K562 (cell line): ENCODE data around the gene CCL4. TPM values are rescaled to one million over a fixed set of nuclear protein-coding genes. Genes with fewer than 3 reads are reported as not detected.

Experiments
- ATAC-seq: fragments of 200-7000 bp; cut with Tn5 transposase; 3 replicates; pipeline ENCODE4 v1.9.1; 2020; ENCODE audit warnings: moderate library complexity
- BruUV-seq: library from RNA; stranded (reverse); fragments of 400-500 nt; replicated peaks from 2 replicates; lab custom pipeline; 2021; lab: Mats Ljungman, UMichigan
- CTCF ChIA-PET: fragments of 300-600 bp; formaldehyde crosslinking; extraction: SDS; loops from one replicate; lab custom pipeline; 2021; ENCODE audit warnings: low intra/inter-chr PET ratio; lab: Yijun Ruan, JAX
- POLR2A ChIA-PET: fragments of 300-600, 350-650 bp; sonication (Branson Sonifier 250); formaldehyde crosslinking; extraction: SDS; loops from one replicate; lab custom pipeline; 2021; ENCODE audit warnings: antibody characterized with exemption, inconsistent platforms; lab: Yijun Ruan, JAX
- DNase-seq, 4 experiments: peaks; one replicate each; pipeline versions ENCODE4 v3.0.0 to v3.0.0-alpha.2; 2011 to 2018; ENCODE audit warnings: low spot score in 3 of 4, mixed read lengths in 3 of 4; ENCODE audit errors: extremely low read depth in 1 of 4
- FAIRE-seq: peaks from 2 replicates; lab custom pipeline; 2011; peaks lifted over from hg19 to GRCh38; lab: Jason Lieb, UNC
- H2AFZ ChIP-seq: 2 replicates; pipeline ENCODE4 v1.6.0; 2011; ENCODE audit warnings: low read depth, low read length, control low read depth, inconsistent platforms
- H3K27ac ChIP-seq: fragments of 200-600 bp; 3 replicates; pipeline ENCODE4 v1.8.0; 2011; ENCODE audit warnings: low read depth, mild to moderate bottlenecking, control low read depth, inconsistent platforms, low read length, moderate library complexity, mixed read lengths; ENCODE audit errors: extremely low read depth
- H3K27me3 ChIP-seq, 2 experiments: fragments of 300-600 bp in 1 of 2; 2 replicates in 1 of 2; 3 replicates in 1 of 2; pipeline versions ENCODE4 v1.6.0 to v1.8.0; 2011; ENCODE audit warnings: inconsistent platforms in 2 of 2, low read length in 2 of 2, mild to moderate bottlenecking in 1 of 2, mixed read lengths in 1 of 2, moderate library complexity in 1 of 2; ENCODE audit not compliant: control insufficient read depth in 2 of 2, insufficient read depth in 2 of 2
- H3K36me3 ChIP-seq: fragments of 300-600 bp; 3 replicates; pipeline ENCODE4 v1.8.0; 2011; ENCODE audit warnings: mild to moderate bottlenecking, low read length, inconsistent platforms; ENCODE audit not compliant: control insufficient read depth, insufficient read depth
- H3K4me1 ChIP-seq, 2 experiments: fragments of 200-600 bp in 1 of 2; replicated peaks in 1 of 2; 2 replicates in 1 of 2; 3 replicates in 1 of 2; pipeline versions ENCODE4 v1.5.1 to v1.8.0; 2011; ENCODE audit warnings: inconsistent platforms in 2 of 2, low read length in 2 of 2, mild to moderate bottlenecking in 1 of 2, mixed read lengths in 1 of 2, moderate library complexity in 1 of 2; ENCODE audit not compliant: control insufficient read depth in 2 of 2, insufficient read depth in 2 of 2
- H3K4me2 ChIP-seq: 2 replicates; pipeline ENCODE4 v1.6.1; 2011; ENCODE audit warnings: low read length, control low read depth, inconsistent platforms, mixed read lengths; ENCODE audit not compliant: insufficient read depth
- H3K4me3 ChIP-seq: fragments of 200-600 bp; sonication (generic), shearing (Covaris generic); 2 replicates; pipeline ENCODE4 v1.5.1; 2016; ENCODE audit warnings: control low read depth, inconsistent platforms
- H3K79me2 ChIP-seq: fragments of 200-600 bp; 3 replicates; pipeline ENCODE4 v1.8.0; 2011; ENCODE audit warnings: low read length, inconsistent platforms; ENCODE audit not compliant: control insufficient read depth, insufficient read depth
- H3K9ac ChIP-seq, 2 experiments: 2 replicates each; pipeline versions ENCODE4 v1.6.0 to v1.6.1; 2011; ENCODE audit warnings: low read depth in 2 of 2, low read length in 2 of 2, control low read depth in 1 of 2, inconsistent platforms in 1 of 2, mild to moderate bottlenecking in 1 of 2, mixed read lengths in 1 of 2; ENCODE audit not compliant: insufficient read depth in 1 of 2
- H3K9me1 ChIP-seq: one replicate; pipeline ENCODE4 v1.6.0; 2011; ENCODE audit warnings: inconsistent platforms, mild to moderate bottlenecking, low read length, moderate library complexity; ENCODE audit not compliant: control insufficient read depth, insufficient read depth
- H3K9me3 ChIP-seq: replicated peaks from 2 replicates; pipeline ENCODE4 v1.5.1; 2011; ENCODE audit warnings: low read depth, low read length, inconsistent platforms; ENCODE audit not compliant: control insufficient read depth, insufficient read depth
- H4K20me1 ChIP-seq: replicated peaks from 2 replicates; pipeline ENCODE4 v1.6.1; 2011; ENCODE audit warnings: low read length, inconsistent platforms, mixed read lengths; ENCODE audit not compliant: control insufficient read depth, insufficient read depth
- HNRNPH1 ChIP-seq: fragments of 200-400 bp; formaldehyde crosslinking; optimal IDR thresholded peaks from 2 replicates; pipeline ENCODE3; 2017; ENCODE audit warnings: low read depth, mild to moderate bottlenecking, low read length, moderate library complexity
- XRCC4 ChIP-seq: IDR thresholded peaks from one replicate; pipeline ENCODE4 v1.6.1; 2011; ENCODE audit not compliant: insufficient read depth, insufficient read length; ENCODE audit errors: extremely low read depth
- ZKSCAN1 ChIP-seq: fragments of 150-350 bp; IDR thresholded peaks from 2 replicates; pipeline ENCODE4 v1.6.1; 2016; ENCODE audit warnings: low read depth, low read length
- WGBS: fragments of 100-300 bp; shearing (Covaris generic); methylation state at CpG from one replicate; pipeline ENCODE4 v1.1.6; 2016; ENCODE audit warnings: low coverage, mixed read lengths; ENCODE audit not compliant: insufficient coverage; ENCODE audit errors: missing lambda C conversion rate; 5-methylcytosine and 5-hydroxymethylcytosine counted together
- in situ Hi-C: fragments of 300-500 bp; cut with MboI; formaldehyde crosslinking; loops from 4 replicates; pipeline ENCODE4 v1.15.0; 2018; ENCODE audit warnings: inconsistent platforms, mixed read lengths
- intact Hi-C: fragments of 100-400 bp; cut with micrococcal nuclease; formaldehyde crosslinking; loops from 2 replicates; pipeline ENCODE4 v1.14.2; 2022
- polyA plus RNA-seq, 8 experiments: library from polyadenylated mRNA; depleted of rRNA in 4 of 8; stranded (reverse) in 5 of 8; unstranded in 3 of 8; fragments of >200 nt; fragmentation: Nextera tagmentation in 2 of 8; fragmentation: Illumina TruSeq in 1 of 8; extraction: Ambion mirVana in 2 of 8; extraction: Trizol in 1 of 8; gene quantifications; 2 replicates each; pipeline versions ENCODE4 v1.2.1 to v1.2.3, GENCODE V29; 2011 to 2014; ENCODE audit warnings: inconsistent platforms in 1 of 8, missing spikeins in 1 of 8
- total RNA-seq, 7 experiments: library from RNA; depleted of rRNA in 6 of 7; stranded (reverse); fragments of >200 nt in 6 of 7; fragmentation: Illumina TruSeq in 2 of 7; extraction: Trizol in 2 of 7; gene quantifications; 2 replicates each; pipeline versions ENCODE4 v1.2.1 to v1.2.3, GENCODE V29; 2011 to 2021; ENCODE audit warnings: low replicate concordance in 1 of 7
- TF ChIP-seq, protein P1 (sequence below): fragments of 250-450 bp; sonication (Bioruptor Pico); IDR thresholded peaks from 2 replicates; pipeline ENCODE4 v1.4.0; 2020; ENCODE audit warnings: borderline replicate concordance

CCL4 gene
- total and polyA plus RNA-seq, 9 of the 15 experiments (the other 6 are each of a cell fraction or from before 2014, with no cell fraction given) = 0.91 TPM; not detected in 8

DNA sequence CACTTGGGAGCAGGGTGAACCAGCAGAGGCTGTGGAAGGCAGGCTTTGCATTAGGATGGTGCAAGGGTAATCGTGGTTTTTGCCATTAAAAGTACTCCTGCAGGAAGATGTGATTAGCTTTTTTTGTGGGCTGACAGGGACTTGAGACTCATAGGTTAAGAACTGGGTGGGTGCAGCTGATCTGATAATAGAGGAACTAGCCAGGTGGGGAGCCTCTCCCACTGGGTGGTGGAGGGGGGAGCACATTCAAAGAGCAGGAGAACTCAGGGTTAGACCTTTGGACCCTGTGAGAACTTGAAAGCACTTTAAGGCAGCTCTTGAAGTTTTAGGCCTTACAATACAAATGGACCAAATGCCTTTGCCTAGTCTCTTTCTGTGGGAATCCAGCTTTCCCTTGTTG lies 32.4 kb downstream of the CCL4 start:
- DNase-seq (no peak), FAIRE-seq (no peak), ATAC-seq (no peak)
- POLR2A ChIA-PET = interaction anchor here (0.5 to 0.6 kb wide), 2 partner anchors 803 to 1595 kb away, joined by 4 to 5 read pairs; no protein-coding TSS in a partner anchor
- TF ChIP-seq ZKSCAN1 (no peak), HNRNPH1 (no peak), XRCC4 (no peak)
- TF ChIP-seq, protein P1, sequence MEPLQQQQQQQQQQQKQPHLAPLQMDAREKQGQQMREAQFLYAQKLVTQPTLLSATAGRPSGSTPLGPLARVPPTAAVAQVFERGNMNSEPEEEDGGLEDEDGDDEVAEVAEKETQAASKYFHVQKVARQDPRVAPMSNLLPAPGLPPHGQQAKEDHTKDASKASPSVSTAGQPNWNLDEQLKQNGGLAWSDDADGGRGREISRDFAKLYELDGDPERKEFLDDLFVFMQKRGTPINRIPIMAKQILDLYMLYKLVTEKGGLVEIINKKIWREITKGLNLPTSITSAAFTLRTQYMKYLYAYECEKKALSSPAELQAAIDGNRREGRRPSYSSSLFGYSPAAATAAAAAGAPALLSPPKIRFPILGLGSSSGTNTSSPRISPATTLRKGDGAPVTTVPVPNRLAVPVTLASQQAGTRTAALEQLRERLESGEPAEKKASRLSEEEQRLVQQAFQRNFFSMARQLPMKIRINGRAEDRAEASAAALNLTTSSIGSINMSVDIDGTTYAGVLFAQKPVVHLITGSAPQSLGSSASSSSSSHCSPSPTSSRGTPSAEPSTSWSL (CRISPR knock-in tag) = no peak
- no peak overlapping the region for H2AFZ ChIP-seq
- in situ Hi-C loops = loop anchor here (5.0 kb wide), 1 partner anchor 164 kb away; no protein-coding TSS in a partner anchor
- no peaks in the 10 kb centered on the region for H3K9me3 ChIP-seq
- intact Hi-C loops = no loop called here
- no peak overlapping the region for H3K27ac ChIP-seq
- no peaks in the 10 kb centered on the region; a peak in 1 of 5 replicates for H3K27me3 ChIP-seq
- BruUV-seq = no TSS peak
- H4K20me1 ChIP-seq = no peaks in the 10 kb centered on the region
- no peak overlapping the region for H3K9ac ChIP-seq
- H3K36me3 ChIP-seq = no peaks in the 10 kb centered on the region
- no peaks in the 10 kb centered on the region for H3K9me1 ChIP-seq
- H3K79me2 ChIP-seq = no peaks in the 10 kb centered on the region
- CTCF ChIA-PET = no interaction called here
- 0% methylated on average over 1 of the region's 1 CpG for WGBS
- no peak overlapping the region for H3K4me2 ChIP-seq
- no peaks in the 10 kb centered on the region for H3K4me1 ChIP-seq
- no peak overlapping the region for H3K4me3 ChIP-seq
